ENCODE results near the gene FAM78A. TPM values are rescaled to one million over a fixed set of nuclear protein-coding genes. Genes with fewer than 3 reads are reported as not detected.

FAM78A gene
- total RNA-seq, 1 donor from 2014 or later: 73.4 TPM

- Mint-ChIP-seq H3K4me3 (ENCODE audit: unreplicated experiment) (peak overlapping the region; percentile 59), H3K36me3 (ENCODE audit: low read depth, unreplicated experiment) (peaks cover 19% of the 10 kb centered on the region), H3K9me3 (ENCODE audit: unreplicated experiment) (no peaks in the 10 kb centered on the region), H3K27ac (ENCODE audit: unreplicated experiment) (peak overlapping the region; percentile 62), H3K27me3 (ENCODE audit: unreplicated experiment) (no peaks in the 10 kb centered on the region), H3K4me1 (ENCODE audit: unreplicated experiment) (peaks cover 40% of the 10 kb centered on the region)
- no peak for DNase-seq (ENCODE audit: low spot score)
- no peak for TF ChIP-seq CTCF (IDR thresholded peaks at IDR 0.05; ENCODE audit: unreplicated experiment)
Measured at GRCh38 chr9:131227959-131228460, 48.3 kb downstream of the FAM78A start.

- Mint-ChIP-seq H3K36me3 (ENCODE audit: low read depth, unreplicated experiment) (peaks cover 23% of the 10 kb centered on the region), H3K27me3 (ENCODE audit: unreplicated experiment) (no peaks in the 10 kb centered on the region), H3K9me3 (ENCODE audit: unreplicated experiment) (no peaks in the 10 kb centered on the region), H3K4me1 (ENCODE audit: unreplicated experiment) (peaks cover 44% of the 10 kb centered on the region), H3K4me3 (ENCODE audit: unreplicated experiment) (peak overlapping the region; percentile 22), H3K27ac (ENCODE audit: unreplicated experiment) (no peak overlapping the region)
- no peak for DNase-seq (ENCODE audit: low spot score)
- TF ChIP-seq CTCF (IDR thresholded peaks at IDR 0.05; ENCODE audit: unreplicated experiment): no peak
Measured at GRCh38 chr9:131227112-131227958, 49.0 kb downstream of the FAM78A start.

GRCh38 chr9:131226226-131226625, 50.1 kb downstream of the FAM78A start:
- Mint-ChIP-seq H3K9me3 (ENCODE audit: unreplicated experiment) (no peaks in the 10 kb centered on the region), H3K36me3 (ENCODE audit: low read depth, unreplicated experiment) (peaks cover 18% of the 10 kb centered on the region), H3K27me3 (ENCODE audit: unreplicated experiment) (no peaks in the 10 kb centered on the region), H3K27ac (ENCODE audit: unreplicated experiment) (no peak overlapping the region), H3K4me1 (ENCODE audit: unreplicated experiment) (peaks cover 50% of the 10 kb centered on the region), H3K4me3 (ENCODE audit: unreplicated experiment) (no peak overlapping the region)
- DNase-seq (ENCODE audit: low spot score): no peak
- no peak for TF ChIP-seq CTCF (IDR thresholded peaks at IDR 0.05; ENCODE audit: unreplicated experiment)

- Mint-ChIP-seq H3K9me3 (ENCODE audit: unreplicated experiment) (no peaks in the 10 kb centered on the region), H3K27me3 (ENCODE audit: unreplicated experiment) (peaks cover 3% of the 10 kb centered on the region), H3K4me1 (ENCODE audit: unreplicated experiment) (peaks cover 52% of the 10 kb centered on the region)
Measured at GRCh38 chr9:131222460-131222859, 53.9 kb downstream of the FAM78A start.

More at GRCh38 chr9:131222460-131222859, 53.9 kb downstream of the FAM78A start:
- Mint-ChIP-seq H3K36me3 (ENCODE audit: low read depth, unreplicated experiment) (peaks cover 3% of the 10 kb centered on the region), H3K27ac (ENCODE audit: unreplicated experiment) (no peak overlapping the region), H3K4me3 (ENCODE audit: unreplicated experiment) (no peak overlapping the region)
- no peak for TF ChIP-seq CTCF (IDR thresholded peaks at IDR 0.05; ENCODE audit: unreplicated experiment)
- no peak for DNase-seq (ENCODE audit: low spot score)

Data from endothelial cell (in vitro differentiated cells).